Measurements from ENCODE around the gene AKAP13. TPM values are rescaled to one million over a fixed set of nuclear protein-coding genes. Genes with fewer than 3 reads are reported as not detected.

AKAP13 gene
- polyA plus RNA-seq (2011; rRNA removed) (15.5 and 21.9 TPM in 2 replicates), polyA minus RNA-seq (2011; rRNA and poly(A)+ RNA removed) (94.0 and 97.6 TPM in 2 replicates)

GRCh38 chr15:85380217-85380811 is at the start of gene AKAP13:
TSS of gene AKAP13 (plus strand) at chr15:85380603. CDS start at chr15:85485721, 105,118 bp downstream.
- POLR2A ChIA-PET: interaction anchor here (0.6 to 1.4 kb wide), 9 partner anchors 9 to 310 kb away, joined by 3 to 11 read pairs (median 3); no protein-coding TSS in a partner anchor
- no peak for TF ChIP-seq CTCF (IDR thresholded peaks at IDR 0.05; ENCODE audit: low read depth, low read length)
- Histone ChIP-seq H3K27ac (ENCODE audit: low read depth, low read length) (peak within 1 kb of the TSS; percentile 80), H3K4me3 (ENCODE audit: low read depth, low read length) (peak within 1 kb of the TSS; percentile 70), H3K9me3 (ENCODE audit: control insufficient read depth, insufficient read depth, low read length) (no peaks in the 10 kb centered on the region), H3K27me3 (ENCODE audit: control insufficient read depth, insufficient read depth, low read length) (no peaks in the 10 kb centered on the region)
- peak; percentile 99 for DNase-seq (ENCODE audit: low read depth, low spot score)
- CTCF ChIA-PET: interaction anchor here (0.6 to 1.0 kb wide), 3 partner anchors 11 to 40 kb away, joined by 4 read pairs; no protein-coding TSS in a partner anchor

DNA sequence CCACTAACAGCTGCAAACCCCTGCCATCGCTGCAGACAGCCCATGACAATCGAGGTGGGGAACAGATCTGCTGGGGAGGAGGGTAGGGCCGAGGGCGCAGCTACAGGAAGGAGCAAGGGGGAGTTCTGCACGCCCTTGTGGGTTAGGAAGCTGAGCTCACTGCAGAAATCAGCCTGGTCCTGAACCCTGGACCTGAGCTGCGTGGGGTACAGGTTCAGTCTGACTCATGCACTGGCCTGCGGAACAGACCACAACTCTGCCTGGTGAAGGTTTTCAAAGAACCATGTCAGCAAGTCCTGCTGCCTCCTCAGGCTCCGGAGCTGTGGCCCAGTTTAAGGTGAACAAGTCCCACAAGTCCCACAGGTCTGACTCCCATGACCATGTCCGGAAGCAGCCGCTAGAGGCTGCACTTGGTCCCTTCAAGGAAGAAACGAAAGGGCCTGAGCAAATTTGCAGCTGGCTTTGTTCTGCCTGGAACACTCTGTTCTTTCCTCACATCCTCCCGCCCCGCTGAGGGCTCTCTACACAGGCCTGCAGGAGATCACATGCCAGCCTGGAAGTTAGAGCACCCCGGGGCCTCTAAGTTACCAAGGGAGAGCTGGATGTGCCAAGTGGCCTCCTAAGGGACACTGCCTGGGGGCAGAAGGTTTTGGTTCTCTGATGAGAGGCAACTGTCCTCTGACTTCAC is 49.4 kb upstream of the AKAP13 start:
- H3K4me3 ChIP-seq (ENCODE audit: low read depth, low read length): no peak overlapping the region

GRCh38 chr15:85331655-85332285 is 48.6 kb upstream of the AKAP13 start:
- no peak for TF ChIP-seq CTCF (IDR thresholded peaks at IDR 0.05; ENCODE audit: low read depth, low read length)
- Histone ChIP-seq H3K27me3 (ENCODE audit: control insufficient read depth, insufficient read depth, low read length) (no peaks in the 10 kb centered on the region), H3K4me3 (ENCODE audit: low read depth, low read length) (no peak overlapping the region), H3K9me3 (ENCODE audit: control insufficient read depth, insufficient read depth, low read length) (peaks cover 4% of the 10 kb centered on the region; the same call in 1 of the 2 replicates), H3K27ac (ENCODE audit: low read depth, low read length) (peak overlapping the region; percentile 88)
- ChIA-PET CTCF (interaction anchor here (0.7 to 2.2 kb wide), 13 partner anchors 16 to 499 kb away, joined by 3 to 13 read pairs (median 3); no protein-coding TSS in a partner anchor), POLR2A (interaction anchor here (1.3 to 2.7 kb wide), 3 partner anchors 14 to 81 kb away, joined by 3 to 16 read pairs (median 3); no protein-coding TSS in a partner anchor)
- DNase-seq (ENCODE audit: low read depth, low spot score): no peak

More for the DNA sequence above, 49.4 kb upstream of the AKAP13 start:
- POLR2A ChIA-PET: interaction anchor here (1.3 to 2.7 kb wide), 3 partner anchors 13 to 82 kb away, joined by 3 to 16 read pairs (median 3); no protein-coding TSS in a partner anchor
- TF ChIP-seq CTCF (IDR thresholded peaks at IDR 0.05; ENCODE audit: low read depth, low read length): peak; percentile 80
- Histone ChIP-seq H3K9me3 (ENCODE audit: control insufficient read depth, insufficient read depth, low read length) (peaks cover 4% of the 10 kb centered on the region; the same call in 1 of the 2 replicates), H3K27ac (ENCODE audit: low read depth, low read length) (peak overlapping the region; percentile 88), H3K27me3 (ENCODE audit: control insufficient read depth, insufficient read depth, low read length) (no peaks in the 10 kb centered on the region)
- DNase-seq (ENCODE audit: low read depth, low spot score): no peak
- CTCF ChIA-PET: interaction anchor here (0.6 to 2.2 kb wide), 17 partner anchors 15 to 509 kb away, joined by 3 to 13 read pairs (median 3); no protein-coding TSS in a partner anchor

GRCh38 chr15:85333132-85333831 is 47.1 kb upstream of the AKAP13 start:
- Histone ChIP-seq H3K27ac (ENCODE audit: low read depth, low read length) (peak overlapping the region; percentile 91), H3K9me3 (ENCODE audit: control insufficient read depth, insufficient read depth, low read length) (peaks cover 4% of the 10 kb centered on the region; the same call in 1 of the 2 replicates), H3K27me3 (ENCODE audit: control insufficient read depth, insufficient read depth, low read length) (no peaks in the 10 kb centered on the region), H3K4me3 (ENCODE audit: low read depth, low read length) (0 out of 2 replicates have a peak overlapping the region, but pooled peaks have one; percentile 17)
- no peak for TF ChIP-seq CTCF (IDR thresholded peaks at IDR 0.05; ENCODE audit: low read depth, low read length)
- ChIA-PET CTCF (interaction anchor here (1.0 to 1.4 kb wide), 4 partner anchors 37 to 172 kb away, joined by 3 to 5 read pairs (median 4); no protein-coding TSS in a partner anchor), POLR2A (interaction anchor here (0.6 to 1.3 kb wide), 3 partner anchors 15 to 69 kb away, joined by 3 to 10 read pairs (median 8); no protein-coding TSS in a partner anchor)
- peak; percentile 84 for DNase-seq (ENCODE audit: low read depth, low spot score)

Measured in AG04450 (cell line).